Measurements from ENCODE around the gene TYW3. TPM values are rescaled to one million over a fixed set of nuclear protein-coding genes. Genes with fewer than 3 reads are reported as not detected.

TYW3 gene
- total RNA-seq, 1 donor from 2014 or later, result 8.8 TPM

DNA sequence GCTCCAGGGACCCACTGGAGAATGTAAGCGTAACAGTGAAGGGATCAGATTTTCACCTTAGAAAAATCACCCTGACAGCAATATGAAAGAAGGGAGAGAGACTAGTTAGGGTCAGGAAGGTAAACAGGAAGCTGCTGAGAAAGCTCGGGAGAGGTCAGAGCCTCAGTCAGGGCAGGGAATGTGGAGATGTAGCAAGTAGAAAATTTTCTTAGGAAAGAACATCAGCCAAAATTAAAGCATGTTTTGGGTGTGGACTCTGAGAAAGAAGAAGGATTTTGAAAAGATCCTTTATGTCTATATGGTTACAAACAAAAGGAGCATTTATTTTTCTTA, 42.6 kb upstream of the TYW3 start:
- TF ChIP-seq, protein P1, sequence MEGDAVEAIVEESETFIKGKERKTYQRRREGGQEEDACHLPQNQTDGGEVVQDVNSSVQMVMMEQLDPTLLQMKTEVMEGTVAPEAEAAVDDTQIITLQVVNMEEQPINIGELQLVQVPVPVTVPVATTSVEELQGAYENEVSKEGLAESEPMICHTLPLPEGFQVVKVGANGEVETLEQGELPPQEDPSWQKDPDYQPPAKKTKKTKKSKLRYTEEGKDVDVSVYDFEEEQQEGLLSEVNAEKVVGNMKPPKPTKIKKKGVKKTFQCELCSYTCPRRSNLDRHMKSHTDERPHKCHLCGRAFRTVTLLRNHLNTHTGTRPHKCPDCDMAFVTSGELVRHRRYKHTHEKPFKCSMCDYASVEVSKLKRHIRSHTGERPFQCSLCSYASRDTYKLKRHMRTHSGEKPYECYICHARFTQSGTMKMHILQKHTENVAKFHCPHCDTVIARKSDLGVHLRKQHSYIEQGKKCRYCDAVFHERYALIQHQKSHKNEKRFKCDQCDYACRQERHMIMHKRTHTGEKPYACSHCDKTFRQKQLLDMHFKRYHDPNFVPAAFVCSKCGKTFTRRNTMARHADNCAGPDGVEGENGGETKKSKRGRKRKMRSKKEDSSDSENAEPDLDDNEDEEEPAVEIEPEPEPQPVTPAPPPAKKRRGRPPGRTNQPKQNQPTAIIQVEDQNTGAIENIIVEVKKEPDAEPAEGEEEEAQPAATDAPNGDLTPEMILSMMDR (IDR thresholded peaks at IDR 0.05), result no peak
- no peak for TF ChIP-seq POLR2A (IDR thresholded peaks at IDR 0.05)
- no peak for TF ChIP-seq POLR2AphosphoS5 (IDR thresholded peaks at IDR 0.05; ENCODE audit: insufficient read depth in 1 of 2, low read depth in 1 of 2)
- H3K27ac ChIP-seq, result no peak overlapping the region
- intact Hi-C loops (cut with DNase I), result no loop called here

GRCh38 chr1:74690909-74691308, 42.0 kb upstream of the TYW3 start:
- intact Hi-C loops (cut with DNase I), result no loop called here
- Histone ChIP-seq H3K4me1 (no peaks in the 10 kb centered on the region), H3K9me3 (no peaks in the 10 kb centered on the region), H3K27me3 (no peaks in the 10 kb centered on the region), H3K27ac (no peak overlapping the region), H3K4me3 (no peak overlapping the region), H3K36me3 (no peaks in the 10 kb centered on the region)
- DNase-seq (ENCODE audit: extremely low spot score in 2 of 2), result no peak
- TF ChIP-seq POLR2AphosphoS5 (IDR thresholded peaks at IDR 0.05; ENCODE audit: insufficient read depth in 1 of 2, low read depth in 1 of 2) (no peak), POLR2A (IDR thresholded peaks at IDR 0.05) (no peak)
- TF ChIP-seq, protein P1 (IDR thresholded peaks at IDR 0.05), result no peak

More for the DNA sequence above, 42.6 kb upstream of the TYW3 start:
- no peak overlapping the region for H3K4me3 ChIP-seq
- no peaks in the 10 kb centered on the region for H3K27me3 ChIP-seq
- H3K36me3 ChIP-seq, result no peaks in the 10 kb centered on the region
- no peaks in the 10 kb centered on the region for H3K9me3 ChIP-seq
- no peak for DNase-seq (ENCODE audit: extremely low spot score in 2 of 2)
- H3K4me1 ChIP-seq, result no peaks in the 10 kb centered on the region

- DNase-seq (ENCODE audit: extremely low spot score in 2 of 2), result no peak
- intact Hi-C loops (cut with DNase I), result no loop called here
- TF ChIP-seq, protein P1 (IDR thresholded peaks at IDR 0.05), result no peak
- TF ChIP-seq POLR2AphosphoS5 (IDR thresholded peaks at IDR 0.05; ENCODE audit: insufficient read depth in 1 of 2, low read depth in 1 of 2) (no peak), POLR2A (IDR thresholded peaks at IDR 0.05) (no peak)
Observed at GRCh38 chr1:74693473-74693872, 39.5 kb upstream of the TYW3 start.

DNA sequence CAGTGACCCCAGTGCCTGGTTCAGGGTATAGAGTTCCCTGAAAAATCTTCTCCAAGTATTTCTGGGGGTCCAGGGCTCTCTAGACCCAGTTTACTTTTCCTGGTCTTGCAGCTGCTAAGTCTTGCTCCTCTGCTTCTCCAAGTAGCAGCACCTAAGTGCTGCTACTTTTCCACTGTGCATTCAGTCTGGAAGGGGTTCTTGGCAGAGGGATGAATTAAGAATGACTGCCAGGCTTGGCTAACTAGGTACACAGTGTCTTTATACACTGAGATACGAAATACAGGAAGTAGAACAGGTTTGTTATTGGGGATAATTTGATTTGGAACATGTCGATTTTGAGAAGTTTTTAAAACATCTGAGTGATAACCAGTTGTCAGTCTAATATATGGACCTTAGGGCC, 35.1 kb upstream of the TYW3 start:
- H3K4me3 ChIP-seq, result no peak overlapping the region
- H3K27me3 ChIP-seq, result no peaks in the 10 kb centered on the region
- no peaks in the 10 kb centered on the region for H3K9me3 ChIP-seq
- intact Hi-C loops (cut with DNase I), result no loop called here
- no peaks in the 10 kb centered on the region for H3K4me1 ChIP-seq
- H3K27ac ChIP-seq, result no peak overlapping the region
- no peaks in the 10 kb centered on the region for H3K36me3 ChIP-seq
- no peak for DNase-seq (ENCODE audit: extremely low spot score in 2 of 2)
- TF ChIP-seq POLR2A (IDR thresholded peaks at IDR 0.05), result no peak
- no peak for TF ChIP-seq POLR2AphosphoS5 (IDR thresholded peaks at IDR 0.05; ENCODE audit: insufficient read depth in 1 of 2, low read depth in 1 of 2)
- TF ChIP-seq, protein P1 (IDR thresholded peaks at IDR 0.05), result no peak

More at GRCh38 chr1:74693473-74693872, 39.5 kb upstream of the TYW3 start:
- no peaks in the 10 kb centered on the region for H3K9me3 ChIP-seq
- no peaks in the 10 kb centered on the region for H3K27me3 ChIP-seq
- H3K27ac ChIP-seq, result no peak overlapping the region
- H3K36me3 ChIP-seq, result no peaks in the 10 kb centered on the region
- no peak overlapping the region for H3K4me3 ChIP-seq
- H3K4me1 ChIP-seq, result no peaks in the 10 kb centered on the region

DNA sequence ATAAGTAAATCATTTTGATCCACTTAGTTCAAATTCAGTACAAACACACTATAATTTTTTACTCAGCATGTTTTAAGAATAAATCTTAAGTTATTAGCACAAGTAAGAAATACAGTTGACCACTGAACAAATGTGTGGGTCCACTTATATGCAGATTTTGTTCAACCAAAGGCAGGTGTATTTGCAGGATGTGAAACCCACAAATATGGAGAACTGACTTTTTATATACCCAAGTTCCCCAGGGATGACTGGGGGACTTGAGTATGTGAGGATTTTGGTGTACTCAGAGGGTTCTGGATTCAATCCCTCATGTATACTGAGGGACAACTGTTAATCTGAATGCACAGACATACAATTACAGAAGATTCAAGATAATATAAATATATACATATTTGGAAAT, 33.6 kb upstream of the TYW3 start:
- intact Hi-C loops (cut with DNase I), result no loop called here
- TF ChIP-seq POLR2A (IDR thresholded peaks at IDR 0.05) (no peak), POLR2AphosphoS5 (IDR thresholded peaks at IDR 0.05; ENCODE audit: insufficient read depth in 1 of 2, low read depth in 1 of 2) (no peak)
- TF ChIP-seq, protein P1 (IDR thresholded peaks at IDR 0.05), result no peak
- Histone ChIP-seq H3K27ac (no peak overlapping the region), H3K36me3 (peaks cover 0 to 3% of the 10 kb centered on the region in 2 donors), H3K4me1 (no peaks in the 10 kb centered on the region), H3K9me3 (no peaks in the 10 kb centered on the region), H3K27me3 (no peaks in the 10 kb centered on the region), H3K4me3 (no peak overlapping the region)
- DNase-seq (ENCODE audit: extremely low spot score in 2 of 2), result no peak
